Skin of body (tissue), 2 donors: ENCODE results near the gene KDM4C. TPM values are rescaled to one million over a fixed set of nuclear protein-coding genes. Genes with fewer than 3 reads are reported as not detected.
"Not testable (repeated sequence)": the region's sequence is repeated elsewhere in the genome, so short reads cannot be mapped to it uniquely, and the experiment has no call there.

Experiments
- DNase-seq: peaks from one replicate; lab custom pipeline; 2025; lab: John Stamatoyannopoulos, UW
- total RNA-seq: library from RNA; depleted of rRNA; stranded (reverse); fragments of >200 nt; gene quantifications from one replicate; pipeline ENCODE4 v1.2.3, GENCODE V29; 2014

KDM4C gene
- total RNA-seq, 1 donor from 2014 or later, result 45.8 TPM

DNA sequence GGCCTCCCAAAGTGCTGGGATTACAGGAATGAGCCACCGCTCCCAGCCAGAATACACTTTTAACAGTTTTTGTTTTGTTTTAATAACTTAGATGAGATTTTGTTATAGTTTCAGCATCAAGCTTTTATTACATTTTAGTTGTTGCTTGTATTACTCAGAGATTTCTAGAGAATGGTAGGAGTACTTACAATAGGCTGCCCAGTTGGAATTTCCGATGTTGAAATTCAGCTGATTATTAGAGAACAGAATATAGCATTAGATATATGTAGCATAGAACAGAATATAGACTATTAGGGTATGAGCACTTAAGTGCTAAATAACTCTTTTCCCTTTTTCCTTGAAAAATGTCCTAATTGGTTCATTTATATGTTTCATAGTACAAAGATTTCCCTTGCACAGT, 6.2 kb downstream of the KDM4C start:
- no peak for DNase-seq

DNA sequence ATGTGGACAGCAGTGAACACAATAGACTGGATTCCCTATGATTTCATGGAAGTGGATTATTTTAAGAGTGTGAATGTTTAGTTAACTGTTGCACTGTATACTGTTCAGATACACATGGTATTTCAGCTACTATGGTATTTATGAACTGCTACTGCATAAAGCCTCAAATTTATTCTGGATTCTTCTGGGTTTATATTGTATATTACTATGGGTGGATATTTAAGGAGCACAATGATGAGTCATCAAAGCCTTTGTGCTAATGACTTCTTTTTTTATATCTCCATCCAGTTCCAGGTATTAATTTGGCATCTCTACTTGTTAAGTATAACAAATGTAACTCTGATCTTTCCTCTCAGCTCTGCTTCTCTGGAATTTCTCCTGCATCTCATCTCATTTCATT, 6.8 kb downstream of the KDM4C start:
- no peak for DNase-seq

DNA sequence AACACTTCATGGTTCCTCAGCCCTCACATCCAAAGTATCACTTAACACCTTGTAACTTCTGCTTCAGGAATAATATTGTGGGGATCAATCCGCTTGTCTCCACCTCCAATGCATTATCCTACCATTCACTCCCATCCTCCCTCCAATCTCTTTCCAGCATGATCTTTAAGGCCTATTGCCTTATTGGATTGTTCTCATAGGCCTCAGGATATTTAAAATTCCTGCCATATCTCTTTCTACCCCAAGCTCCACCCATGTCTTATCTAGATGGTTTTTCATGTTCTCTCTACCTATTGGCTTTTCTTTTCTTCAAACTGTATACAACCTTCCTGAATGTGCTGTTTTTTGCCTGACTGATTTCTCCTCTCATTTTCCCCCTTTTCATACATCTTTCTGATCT, 7.2 kb downstream of the KDM4C start:
- DNase-seq, result no peak

DNA sequence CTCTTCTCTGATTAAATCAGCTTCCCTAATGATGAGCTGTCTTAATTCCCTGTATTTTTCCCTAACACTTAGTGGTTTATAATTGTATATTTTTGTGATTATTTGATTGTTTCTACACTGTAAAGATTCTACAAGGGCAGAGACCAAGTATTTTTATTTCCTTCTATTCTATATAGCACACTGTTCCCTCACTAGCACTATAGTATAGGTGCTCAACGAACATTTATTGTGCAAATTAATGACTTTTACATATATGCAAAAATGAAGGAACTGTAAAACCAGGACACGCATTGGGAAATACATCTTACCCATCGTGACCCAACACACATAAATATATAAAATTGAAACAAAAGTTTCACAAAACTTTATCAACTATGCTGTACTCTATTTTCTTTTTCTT, 7.6 kb downstream of the KDM4C start:
- DNase-seq, result no peak

DNA sequence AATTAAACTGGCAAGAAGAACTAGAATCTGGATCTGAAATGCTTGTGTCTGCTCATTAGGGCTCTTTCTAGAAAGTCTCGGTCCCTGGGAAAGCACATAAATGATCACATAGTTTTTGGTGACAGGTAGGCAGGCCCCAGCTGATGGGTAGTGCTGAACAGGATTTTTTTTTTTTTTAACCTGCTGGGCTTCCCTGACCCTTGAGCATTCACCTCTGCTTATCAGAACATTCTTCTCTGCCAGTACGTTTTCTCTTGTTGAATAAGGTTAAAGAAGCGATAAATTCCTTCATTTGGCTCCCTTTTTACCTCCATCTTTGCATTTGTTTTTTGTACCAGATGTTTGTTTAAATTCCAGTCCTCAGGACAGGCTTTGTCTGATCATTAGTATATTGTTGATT, 8.8 kb downstream of the KDM4C start:
- no peak for DNase-seq

DNA sequence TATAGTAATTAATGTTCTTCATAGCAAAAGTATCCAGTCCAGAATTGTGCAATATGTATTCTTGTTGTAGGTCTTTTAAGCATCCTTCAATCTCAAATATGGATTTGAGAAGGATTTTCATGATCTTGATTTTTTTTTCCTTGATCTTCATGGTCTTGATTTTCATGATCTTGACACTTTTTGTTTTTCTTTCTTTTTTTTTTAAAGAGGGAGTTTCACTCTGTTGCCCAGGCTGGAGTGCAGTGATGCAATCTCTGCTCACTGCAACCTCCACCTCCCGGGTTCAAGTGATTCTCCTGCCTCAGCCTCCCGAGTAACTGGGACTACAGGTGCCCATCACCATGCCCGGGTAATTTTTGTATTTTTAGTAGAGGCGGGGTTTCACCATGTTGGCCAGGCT, 10.8 kb downstream of the KDM4C start:
- DNase-seq, result not testable (repeated sequence)

DNA sequence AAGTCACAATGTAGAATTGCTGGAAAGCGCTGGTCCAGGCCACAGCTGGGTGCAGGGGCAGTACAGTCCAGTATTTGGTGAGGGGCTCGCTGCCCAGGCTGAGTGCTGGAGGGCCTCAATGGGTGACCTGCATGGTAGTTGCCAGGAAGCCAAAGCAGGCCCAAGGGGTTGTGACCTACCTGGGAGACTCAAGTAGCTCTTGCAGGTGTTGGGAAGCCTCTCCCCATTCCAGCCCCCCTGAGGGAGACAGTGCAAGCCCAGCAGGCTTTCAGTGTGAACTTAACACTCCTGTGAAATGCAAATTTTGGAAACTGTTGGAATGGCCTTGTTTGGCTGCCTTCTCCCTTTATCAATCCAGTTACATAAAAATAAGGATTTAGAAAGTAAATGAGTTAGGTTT, 13.9 kb downstream of the KDM4C start:
- no peak for DNase-seq

DNA sequence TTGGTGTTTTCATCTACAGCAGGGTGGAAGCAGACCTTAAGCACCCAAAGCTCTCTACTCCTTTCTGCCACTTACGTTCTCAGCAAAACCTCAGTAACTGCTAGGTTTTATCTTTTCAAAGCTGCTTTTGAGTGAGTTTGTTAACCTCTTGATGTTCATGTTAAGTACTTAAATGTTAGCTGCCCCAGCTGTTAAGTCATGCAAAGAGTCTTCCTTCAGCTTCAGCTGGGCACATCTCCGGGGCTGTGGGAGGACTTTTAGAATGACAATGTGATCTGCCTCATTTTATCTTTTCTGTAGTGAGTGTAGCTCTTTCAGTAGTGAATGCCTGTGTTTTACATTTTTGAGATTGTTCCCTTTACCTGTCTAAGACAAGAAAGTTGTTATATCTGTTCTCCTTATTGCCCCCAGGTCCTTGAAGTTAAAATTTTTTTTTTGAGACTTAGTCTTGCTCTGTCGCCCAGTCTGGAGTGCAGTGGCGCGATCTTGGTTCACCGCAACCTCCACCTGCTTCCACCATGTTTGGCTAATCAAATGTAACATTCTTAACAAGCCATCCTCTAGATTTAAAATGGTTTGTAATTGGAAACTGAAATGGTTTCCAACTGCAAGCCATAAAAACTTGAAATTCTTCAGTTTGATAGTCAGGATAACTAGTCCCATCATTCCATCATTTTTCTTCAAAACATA, 19.6 kb downstream of the KDM4C start:
- DNase-seq, result no peak

DNA sequence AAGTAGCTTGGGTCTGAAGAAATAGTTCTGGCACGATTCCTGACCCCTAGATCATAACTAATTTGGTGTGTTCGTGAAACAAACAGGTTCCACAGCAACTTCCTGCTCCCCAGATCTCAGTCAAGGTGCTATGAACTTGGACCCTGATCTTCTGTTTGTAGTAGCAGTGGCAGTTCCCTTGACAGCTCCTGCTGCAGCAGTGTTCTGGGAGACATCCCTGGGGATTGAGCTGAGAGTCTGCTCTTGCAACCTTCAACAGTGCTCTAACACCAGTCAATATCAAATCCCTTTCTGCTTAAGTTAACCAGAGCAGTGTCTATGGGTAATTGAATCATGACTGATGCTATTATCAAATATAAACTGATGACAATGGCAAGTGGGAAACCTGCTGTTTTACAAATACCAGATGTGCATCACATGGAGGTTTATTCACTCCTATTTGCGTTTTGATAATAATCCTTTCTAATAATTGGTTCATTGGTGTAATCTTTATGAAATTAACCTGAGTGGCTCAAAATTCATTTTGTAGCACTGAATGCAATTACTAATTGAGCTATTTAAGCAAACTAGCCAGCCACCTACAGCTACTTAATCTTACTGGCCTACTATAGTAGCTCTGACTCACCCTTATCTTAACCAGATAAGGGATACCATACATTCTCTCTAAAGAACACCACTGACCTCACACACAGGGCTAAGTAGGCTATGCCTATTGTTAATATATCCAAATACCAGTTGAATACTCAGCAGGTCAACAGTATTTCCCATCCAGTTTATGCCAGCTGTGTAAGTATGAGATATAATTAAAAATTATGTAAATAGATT, 21.9 kb downstream of the KDM4C start:
- DNase-seq, result no peak

DNA sequence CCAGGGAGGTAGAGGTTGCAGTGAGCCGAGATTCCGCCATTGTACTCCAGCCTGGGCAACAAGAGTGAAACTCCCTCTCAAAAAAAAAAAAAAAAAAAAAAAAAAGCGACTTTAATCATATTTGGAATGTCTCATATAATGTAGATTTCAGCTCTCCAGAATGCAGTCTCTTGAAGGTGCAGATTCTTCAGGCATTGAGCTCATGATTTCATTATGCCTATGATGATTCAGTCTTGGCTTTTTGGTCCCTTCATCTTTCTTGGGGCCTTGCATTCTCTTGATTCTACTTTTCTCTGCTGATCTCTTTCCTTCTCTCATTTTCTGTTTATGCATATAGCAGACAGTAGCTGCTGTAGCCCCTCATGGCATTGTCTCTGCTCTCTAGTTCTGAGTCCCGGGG, 22.9 kb downstream of the KDM4C start:
- DNase-seq, result no peak

DNA sequence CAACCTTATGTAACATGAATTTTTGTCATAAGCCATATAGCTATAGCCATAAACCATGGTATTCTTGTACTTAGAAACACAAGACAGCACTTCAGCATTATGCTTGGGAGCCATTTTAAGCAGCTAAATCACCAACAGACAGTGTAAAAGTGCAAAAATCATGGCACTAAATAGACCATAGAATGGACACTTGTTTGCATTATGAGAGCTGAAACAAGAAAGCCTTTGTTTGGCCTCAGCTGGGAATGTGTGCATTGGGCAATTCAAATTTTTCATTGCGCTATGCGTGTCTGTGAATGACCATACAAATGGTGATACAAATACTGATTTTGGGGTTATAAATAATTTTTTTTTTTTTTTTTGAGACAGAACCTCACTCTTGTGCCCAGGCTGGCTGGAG, 23.7 kb downstream of the KDM4C start:
- no peak for DNase-seq

DNA sequence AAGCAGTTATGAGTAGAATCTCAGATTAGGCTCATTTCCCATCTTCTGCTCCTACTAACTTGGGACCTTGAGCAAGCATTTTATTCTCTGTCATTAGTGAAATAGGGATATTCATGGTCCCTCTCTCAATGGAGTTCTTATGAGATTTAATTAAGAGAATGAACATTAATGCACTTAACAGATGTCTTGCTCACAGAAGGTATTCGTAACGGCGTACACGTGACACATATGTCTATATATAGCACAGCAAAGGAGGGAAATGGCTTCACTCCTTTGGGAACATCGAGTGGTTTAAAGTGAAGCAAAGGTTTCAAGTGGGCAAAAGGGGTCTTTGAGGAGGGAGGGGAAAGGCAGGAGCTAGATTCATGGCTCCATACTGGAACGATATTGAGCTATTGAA, 24.6 kb downstream of the KDM4C start:
- no peak for DNase-seq

DNA sequence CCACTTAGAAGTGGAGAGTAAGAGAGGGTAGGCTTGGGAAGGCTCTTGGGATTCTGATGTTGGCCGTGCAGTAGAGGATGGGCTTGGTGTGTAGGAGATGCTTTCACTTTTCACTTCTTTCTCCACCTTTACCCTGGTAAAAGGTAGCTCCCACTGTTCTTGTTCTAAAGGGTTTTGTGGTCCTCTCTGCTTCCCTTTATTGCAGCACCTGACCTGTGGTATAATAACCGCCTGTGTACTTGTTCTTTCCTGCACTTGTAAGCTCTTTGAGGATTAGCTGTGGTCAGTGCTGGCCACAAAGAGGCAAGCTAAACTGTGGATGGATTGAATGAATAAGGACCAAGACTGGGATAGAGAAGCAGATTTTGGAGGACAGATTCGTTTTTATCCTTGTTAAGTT, 25.2 kb downstream of the KDM4C start:
- no peak for DNase-seq

DNA sequence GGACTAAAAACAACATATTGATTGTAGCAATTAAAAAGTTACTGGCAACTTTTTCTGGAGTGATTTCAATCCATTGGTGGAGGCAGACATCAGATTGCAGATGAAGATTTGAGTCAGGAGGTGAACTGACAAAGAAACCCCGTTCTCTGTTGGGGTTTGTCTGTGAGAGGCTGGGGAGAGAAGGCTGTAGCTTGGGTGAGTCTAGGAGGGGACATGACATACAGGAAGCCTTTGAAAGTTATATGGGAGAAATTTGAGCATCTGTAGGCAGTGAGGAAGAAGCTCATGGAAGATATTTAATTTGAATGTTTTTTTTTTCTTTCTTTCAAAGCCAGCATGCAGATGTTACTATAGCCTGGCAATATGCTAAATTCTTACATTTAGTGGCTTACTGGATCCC, 26.0 kb downstream of the KDM4C start:
- no peak for DNase-seq

DNA sequence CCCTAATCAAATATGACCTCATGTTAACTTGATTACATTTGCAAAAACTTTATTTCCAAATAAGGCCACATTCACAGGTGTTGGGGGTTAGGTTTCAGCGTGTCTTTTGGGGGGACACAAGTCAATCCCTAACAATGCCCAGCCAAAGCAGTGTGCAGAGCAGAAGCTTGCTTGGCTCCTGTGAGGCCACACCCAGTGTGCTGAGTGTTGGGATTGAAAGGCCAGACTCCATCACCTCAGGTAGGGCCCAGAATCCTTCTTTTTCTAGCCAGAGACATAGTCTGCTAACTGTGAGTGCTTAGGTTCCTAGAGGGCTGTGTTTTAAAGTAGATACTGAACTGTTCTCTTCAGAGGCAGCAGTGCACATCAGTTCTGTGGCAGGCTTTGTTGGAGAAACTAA, 27.9 kb downstream of the KDM4C start:
- DNase-seq, result no peak

DNA sequence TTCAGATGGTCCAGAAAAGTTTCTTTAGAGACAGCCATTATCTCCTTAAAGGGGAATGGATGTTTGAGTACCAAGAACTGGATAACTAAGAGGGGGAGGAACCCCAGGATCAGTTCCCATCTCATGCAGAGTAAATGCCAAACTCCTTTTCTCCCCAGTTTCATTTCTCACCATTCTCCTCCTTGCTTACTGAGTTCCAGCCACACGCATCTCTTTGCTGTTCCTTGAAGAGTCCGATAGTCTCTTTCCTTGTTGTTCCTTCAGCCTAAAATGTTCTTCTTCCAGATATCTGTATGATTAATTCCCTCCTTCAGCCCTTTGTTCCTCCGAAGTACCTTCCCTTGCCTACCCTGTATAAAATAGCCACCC, 30.0 kb downstream of the KDM4C start:
- DNase-seq, result no peak

DNA sequence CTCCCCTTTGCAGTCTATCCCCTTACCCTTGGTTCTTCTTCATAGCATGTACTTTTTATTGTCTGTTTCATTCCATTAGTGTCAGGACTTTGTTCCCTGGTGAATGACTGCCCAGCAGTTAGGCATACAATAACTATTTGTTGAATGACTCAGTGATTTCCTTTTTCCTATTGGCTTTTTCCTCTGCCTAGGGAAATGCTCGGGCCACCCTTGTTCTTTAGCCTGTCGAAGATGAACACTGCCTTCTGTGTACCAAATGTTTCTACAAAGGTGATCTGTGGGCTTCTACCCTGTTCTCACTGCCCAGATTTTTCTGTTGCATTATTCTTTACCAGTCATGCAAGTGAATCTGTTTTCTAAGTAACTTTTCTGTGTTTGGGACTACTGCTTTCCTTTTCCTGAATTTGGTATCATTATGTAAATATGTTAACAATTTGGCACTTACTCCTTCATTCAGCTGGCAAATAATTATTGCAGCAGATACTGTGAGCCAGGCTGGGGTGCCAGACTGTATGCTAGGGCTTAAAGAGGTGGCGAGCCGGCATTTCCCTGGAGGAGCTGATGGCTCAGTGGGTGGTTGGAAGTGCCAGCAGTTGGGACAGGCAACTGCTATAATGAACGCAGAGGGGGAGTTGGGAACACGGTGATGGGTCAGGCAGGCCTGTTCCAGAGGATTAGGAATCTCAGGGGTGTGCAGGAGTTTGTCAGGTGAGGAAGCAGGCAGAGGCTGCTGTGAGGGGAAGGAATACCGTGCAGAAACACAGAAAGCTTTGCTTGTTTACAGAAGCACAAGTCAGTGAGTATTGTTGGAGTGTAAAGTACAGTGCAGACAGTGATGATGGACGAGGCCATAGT, 30.6 kb downstream of the KDM4C start:
- DNase-seq, result no peak

DNA sequence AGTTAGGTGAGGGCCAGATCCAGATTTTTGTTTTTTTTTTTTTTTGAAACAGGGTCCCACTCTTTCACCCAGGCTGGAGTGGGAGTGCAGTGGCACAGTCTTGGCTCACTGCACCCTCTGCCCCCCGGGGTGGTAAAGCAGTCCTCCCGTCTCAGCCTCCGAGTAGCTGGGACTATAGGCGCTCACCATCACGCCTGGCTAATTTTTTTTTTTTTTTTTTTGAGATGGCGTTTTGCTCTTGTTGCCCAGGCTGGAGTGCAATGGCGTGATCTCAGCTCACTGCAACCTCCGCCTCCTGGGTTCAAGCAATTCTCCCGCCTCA, 31.2 kb downstream of the KDM4C start:
- not testable (repeated sequence) for DNase-seq

DNA sequence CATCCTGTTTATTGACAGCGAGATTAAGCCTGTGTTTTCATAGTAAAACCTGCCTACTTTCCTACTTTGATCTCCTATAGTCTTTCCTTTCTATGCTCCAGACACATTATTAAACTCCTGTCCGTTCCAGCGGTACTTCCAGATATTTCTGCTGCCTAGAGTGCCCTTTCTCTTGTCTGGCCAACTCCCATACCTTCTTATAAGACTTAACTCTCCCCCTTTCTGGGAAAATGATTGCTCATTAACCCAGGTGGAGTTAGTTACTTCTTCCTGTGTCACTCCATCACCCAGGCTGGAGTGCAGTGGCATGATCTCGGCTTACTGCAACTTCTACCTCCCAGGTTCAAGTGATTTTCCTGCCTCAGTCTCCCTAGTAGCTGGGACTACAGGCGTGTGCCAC, 33.1 kb downstream of the KDM4C start:
- no peak for DNase-seq

DNA sequence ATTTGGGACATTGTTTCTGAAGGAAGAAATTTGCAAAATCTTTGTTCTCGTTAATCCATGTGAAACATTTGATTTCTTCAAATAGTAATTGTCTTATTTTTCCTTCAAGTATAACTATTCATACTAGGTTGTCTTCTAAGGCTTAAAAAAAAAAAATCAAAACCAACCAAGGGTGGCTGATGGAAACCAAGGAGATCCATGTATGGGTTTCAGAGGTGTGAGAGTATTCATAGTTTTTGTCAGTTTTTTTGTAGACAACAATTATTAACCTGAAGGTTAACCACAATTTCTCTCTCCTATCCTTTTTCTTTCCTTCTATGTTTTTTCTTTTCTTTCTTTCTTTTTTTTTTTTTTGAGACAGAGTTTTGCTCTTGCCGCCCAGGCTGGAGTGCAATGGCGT, 35.4 kb downstream of the KDM4C start:
- DNase-seq, result no peak

DNA sequence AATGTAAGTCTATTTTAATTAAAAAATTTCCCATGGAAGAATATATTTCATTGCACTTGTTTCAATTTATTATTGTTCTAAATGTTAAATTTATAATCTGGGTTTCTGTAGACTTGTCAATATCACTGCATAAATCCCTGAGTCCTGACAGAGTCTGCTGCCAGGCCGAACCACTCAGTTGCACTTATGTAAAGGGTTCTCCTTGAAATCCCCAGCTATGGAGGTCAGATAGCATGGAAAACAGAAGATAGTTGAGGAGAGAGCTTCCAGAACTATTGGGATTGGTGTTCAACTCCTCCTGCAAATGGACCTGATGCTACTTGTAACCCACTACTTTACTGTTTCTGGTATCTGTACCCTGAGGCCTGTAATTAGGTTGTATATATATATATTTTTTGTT, 37.2 kb downstream of the KDM4C start:
- DNase-seq, result no peak

DNA sequence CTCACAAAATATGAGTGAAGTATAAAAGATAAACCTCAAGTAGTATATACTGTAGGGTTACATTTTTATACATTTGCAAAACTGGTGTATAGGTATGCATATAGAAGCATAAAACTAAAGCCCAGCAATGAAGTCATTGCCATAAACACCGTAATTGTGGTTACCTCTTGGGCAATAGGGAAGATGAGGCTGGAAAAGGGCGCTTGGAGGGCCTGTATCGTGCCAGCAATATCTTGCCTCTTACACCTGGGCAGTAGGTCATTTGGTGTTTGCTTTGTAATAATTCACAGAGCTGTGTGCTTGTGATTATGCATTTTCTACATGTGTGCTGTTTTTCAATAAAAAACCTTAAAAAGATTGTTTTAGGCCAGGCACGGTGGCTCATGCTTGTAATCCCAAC, 45.2 kb downstream of the KDM4C start:
- DNase-seq, result no peak

DNA sequence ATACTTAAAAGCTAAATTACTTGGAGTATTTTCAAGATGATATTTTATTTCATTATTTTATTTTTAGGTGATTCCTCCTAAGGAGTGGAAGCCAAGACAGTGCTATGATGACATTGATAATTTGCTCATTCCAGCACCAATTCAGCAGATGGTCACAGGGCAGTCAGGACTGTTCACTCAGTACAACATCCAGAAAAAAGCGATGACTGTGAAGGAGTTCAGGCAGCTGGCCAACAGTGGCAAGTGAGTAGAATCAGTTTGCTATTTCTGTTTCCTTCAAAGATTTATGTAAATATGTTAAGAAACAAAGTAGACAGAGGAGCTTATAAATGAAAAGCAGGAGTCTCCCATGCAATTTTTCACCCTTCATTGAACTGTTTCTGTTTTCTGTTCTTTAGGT, 47.8 kb downstream of the KDM4C start:
- DNase-seq, result no peak
